Inflammatory macrophage (primary cell): Measurements from ENCODE around the gene ACSM5.
"Not testable (repeated sequence)": the region's sequence is repeated elsewhere in the genome, so short reads cannot be mapped to it uniquely, and the experiment has no call there.

Experiments
- DNase-seq, 2 donors: peaks; one replicate each; pipeline ENCODE4 v3.0.0-alpha.2; 2020 to 2022

ACSM5 gene

DNA sequence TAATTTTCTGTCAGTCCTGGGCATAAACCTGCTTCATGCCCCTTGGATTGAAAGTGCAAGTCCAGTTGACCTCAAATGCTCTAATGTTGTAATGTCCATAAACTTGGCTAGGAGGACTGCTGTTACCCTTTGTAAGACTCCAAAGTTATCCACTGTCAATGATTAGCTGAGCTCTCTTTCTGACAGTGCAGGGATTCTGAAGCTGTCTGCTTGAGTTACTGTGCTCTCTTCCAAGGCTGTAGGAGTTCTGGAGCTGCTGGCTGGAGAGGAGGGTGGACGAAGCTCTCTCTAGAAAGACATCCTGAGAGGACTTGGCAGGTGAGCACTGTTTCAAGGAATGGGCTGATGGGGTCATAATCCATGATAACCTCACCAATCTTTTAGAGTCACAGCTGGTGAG, 42.0 kb downstream of the ACSM5 start, which contains the start of gene ACSM2A:
Gene ACSM2A, plus strand, starts transcription at position 158 of the 400 bp plus-strand sequence. CDS start 8,594 bp downstream, outside the sequence.
- not testable (repeated sequence) for DNase-seq

DNA sequence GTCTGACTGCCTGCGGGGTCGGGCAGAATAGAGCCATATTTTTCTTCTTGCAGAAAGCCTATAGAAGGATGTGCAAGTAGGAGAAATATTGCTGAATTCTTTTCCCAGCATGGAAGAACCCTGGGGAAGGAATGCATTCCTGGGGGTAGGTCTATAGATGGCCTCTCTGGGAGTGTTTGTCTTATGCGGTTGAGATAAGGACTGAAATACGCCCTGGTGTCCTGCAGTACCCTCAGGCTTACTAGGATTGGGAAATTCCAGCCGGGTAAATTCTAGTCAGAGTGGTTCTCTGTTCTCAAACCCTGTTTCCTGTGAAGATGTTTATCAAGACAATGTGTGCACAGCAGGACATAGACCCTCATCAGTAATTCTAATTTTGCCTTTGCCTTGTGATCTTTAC, 44.3 kb downstream of the ACSM5 start:
- not testable (repeated sequence) for DNase-seq

DNA sequence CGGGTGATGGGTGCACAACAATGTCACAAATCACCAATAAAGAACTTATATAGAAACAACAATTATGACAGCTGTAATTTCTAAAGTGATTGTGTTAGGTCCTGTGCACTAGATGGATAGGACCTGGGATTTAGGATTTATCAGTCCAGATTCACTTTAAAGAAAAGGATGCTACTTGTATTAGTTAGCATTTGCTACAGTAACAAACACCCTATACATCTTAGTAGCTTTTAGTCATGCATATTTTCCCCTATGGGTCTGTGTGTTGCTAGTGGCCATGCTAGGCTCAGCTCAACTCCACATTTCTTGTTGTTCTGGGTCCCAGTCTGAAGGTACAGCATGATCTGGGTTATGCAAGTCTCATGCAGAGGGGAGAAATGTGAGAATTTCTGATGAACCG, 49.9 kb downstream of the ACSM5 start:
- not testable (repeated sequence) for DNase-seq

DNA sequence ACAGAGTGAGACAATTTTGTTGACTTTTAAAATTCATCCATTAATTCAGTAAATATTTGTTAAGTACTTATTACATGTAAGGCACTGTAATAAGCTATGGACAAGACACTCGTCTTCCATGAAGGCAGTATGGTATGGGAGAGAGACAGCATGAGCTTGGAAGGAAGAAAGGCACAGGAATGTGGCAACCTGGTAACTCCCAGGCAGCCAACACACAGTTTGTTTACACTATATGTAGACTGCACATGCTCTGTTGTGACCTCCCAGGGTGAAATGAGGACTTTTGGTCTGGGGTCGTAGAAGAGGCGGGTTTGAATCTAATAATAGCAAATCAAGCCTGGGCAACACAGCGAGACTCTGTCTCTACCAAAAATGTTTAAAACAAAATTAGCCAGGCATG, 51.0 kb downstream of the ACSM5 start:
- not testable (repeated sequence) for DNase-seq

GRCh38 chr16:20468954-20469353, 59.6 kb downstream of the ACSM5 start:
- not testable (repeated sequence) for DNase-seq

GRCh38 chr16:20469930-20470329, 60.6 kb downstream of the ACSM5 start:
- not testable (repeated sequence) for DNase-seq

DNA sequence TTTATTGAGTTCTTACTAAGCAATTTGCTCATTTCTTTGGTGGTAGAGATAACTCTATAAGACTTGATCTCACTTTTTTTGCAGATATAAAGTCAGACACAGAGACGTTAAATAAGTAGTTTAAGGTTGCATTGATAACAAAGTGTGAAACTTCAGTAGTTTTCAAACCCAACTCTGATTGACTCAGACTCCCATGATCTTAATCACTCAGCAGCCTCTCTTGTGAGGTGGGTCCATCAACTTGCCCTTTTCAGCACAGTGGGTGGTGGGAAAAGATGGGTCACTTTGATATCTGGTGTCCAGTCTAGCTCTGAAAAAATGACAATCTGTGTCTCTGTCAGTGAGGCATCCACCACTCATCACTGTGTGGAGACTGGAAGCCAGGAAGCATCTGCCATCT, 61.4 kb downstream of the ACSM5 start:
- DNase-seq: not testable (repeated sequence)

GRCh38 chr16:20477188-20477744, 67.9 kb downstream of the ACSM5 start:
- not testable (repeated sequence) for DNase-seq

GRCh38 chr16:20483989-20484388, 74.7 kb downstream of the ACSM5 start:
- DNase-seq: not testable (repeated sequence)

- DNase-seq: no peak
Measured at GRCh38 chr16:20484726-20485125, 75.4 kb downstream of the ACSM5 start.

DNA sequence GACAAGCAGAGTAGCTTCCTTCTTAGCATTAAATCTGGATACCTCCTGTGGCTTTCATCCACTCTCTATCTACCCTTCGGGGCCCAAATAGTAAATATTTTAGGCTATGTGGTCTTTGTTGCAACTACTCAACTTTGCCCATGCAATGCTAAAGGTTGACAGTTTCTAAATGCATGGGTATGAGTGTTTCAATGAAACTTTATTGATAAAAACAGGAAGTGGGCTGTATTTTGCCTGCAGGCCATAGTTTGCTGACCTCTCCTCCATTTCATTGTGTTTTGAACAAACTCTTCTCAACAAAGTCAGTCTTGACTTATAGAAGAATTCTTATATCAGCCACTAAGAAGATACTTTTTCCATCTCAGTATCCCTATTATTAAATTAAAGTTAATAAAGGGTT, 76.1 kb downstream of the ACSM5 start:
- DNase-seq: no peak
